ENCODE measurements around the gene DHX36. TPM values are rescaled to one million over a fixed set of nuclear protein-coding genes. Genes with fewer than 3 reads are reported as not detected.
A peak's percentile ranks its signal among the peaks of the same experiment; 100 is the strongest.

DHX36 gene
- total RNA-seq, 1 donor from 2014 or later: 65.5 TPM

DNA sequence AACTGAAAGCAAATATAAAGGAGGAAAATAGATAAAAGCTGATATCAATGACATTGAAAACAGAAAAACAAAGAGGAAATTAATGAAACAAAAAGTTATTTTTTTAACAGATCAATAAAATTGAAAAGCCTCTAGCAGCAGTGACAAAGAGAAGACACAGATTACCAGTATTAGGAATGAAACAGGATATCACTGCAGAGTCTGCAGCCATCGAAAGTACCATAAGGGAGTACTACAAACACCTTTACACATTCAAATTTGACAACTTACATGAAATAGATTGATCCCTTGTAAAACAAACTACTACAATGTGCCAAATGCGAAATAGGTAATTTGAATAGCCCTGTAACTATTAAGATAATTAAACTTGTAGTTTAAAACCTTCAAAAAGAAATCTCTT lies 24.9 kb upstream of the DHX36 start:
- TF ChIP-seq, protein P1, sequence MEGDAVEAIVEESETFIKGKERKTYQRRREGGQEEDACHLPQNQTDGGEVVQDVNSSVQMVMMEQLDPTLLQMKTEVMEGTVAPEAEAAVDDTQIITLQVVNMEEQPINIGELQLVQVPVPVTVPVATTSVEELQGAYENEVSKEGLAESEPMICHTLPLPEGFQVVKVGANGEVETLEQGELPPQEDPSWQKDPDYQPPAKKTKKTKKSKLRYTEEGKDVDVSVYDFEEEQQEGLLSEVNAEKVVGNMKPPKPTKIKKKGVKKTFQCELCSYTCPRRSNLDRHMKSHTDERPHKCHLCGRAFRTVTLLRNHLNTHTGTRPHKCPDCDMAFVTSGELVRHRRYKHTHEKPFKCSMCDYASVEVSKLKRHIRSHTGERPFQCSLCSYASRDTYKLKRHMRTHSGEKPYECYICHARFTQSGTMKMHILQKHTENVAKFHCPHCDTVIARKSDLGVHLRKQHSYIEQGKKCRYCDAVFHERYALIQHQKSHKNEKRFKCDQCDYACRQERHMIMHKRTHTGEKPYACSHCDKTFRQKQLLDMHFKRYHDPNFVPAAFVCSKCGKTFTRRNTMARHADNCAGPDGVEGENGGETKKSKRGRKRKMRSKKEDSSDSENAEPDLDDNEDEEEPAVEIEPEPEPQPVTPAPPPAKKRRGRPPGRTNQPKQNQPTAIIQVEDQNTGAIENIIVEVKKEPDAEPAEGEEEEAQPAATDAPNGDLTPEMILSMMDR (IDR thresholded peaks at IDR 0.05): no peak
- Histone ChIP-seq H3K4me3 (no peak overlapping the region), H3K9me3 (no peaks in the 10 kb centered on the region), H3K27me3 (ENCODE audit: low read depth) (no peaks in the 10 kb centered on the region), H3K27ac (no peak overlapping the region), H3K36me3 (no peaks in the 10 kb centered on the region), H3K4me1 (no peaks in the 10 kb centered on the region)
- DNase-seq: no peak
- ATAC-seq: no peak
- intact Hi-C loops (cut with DNase I): no loop called here

DNA sequence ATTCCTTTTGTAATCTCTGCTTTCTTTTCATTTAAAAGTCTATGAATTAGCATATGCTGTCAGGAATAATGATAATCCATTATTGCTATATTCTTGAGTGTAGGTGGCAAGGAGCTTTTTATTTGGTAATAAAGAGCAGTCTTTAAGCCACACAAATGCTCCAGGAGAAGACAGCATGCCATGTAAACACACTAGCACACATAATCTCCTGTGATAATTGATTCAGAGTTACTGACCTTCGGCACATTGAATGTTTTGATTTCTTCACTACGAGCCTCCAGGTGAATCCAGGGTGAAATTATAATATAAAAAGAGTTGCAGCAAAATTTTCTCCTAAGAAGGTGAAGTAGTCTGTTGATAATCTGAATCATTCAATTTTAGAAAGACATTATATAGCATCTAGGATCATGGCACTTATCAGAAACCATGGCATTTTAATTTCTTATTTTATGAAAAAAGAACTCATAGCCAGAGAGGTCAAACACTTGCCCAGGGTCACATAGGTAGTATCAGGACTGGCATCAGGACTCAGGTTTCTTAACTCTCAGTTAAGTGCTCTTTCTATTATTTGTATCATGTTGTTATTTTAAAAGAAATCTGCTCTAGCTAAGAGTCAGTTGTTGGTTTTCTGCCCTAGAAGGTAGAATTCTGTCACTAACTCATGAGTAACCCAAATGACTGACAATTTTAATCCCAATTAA lies 21.3 kb upstream of the DHX36 start:
- ATAC-seq: no peak
- Histone ChIP-seq H3K36me3 (no peaks in the 10 kb centered on the region), H3K4me3 (no peak overlapping the region), H3K4me1 (no peaks in the 10 kb centered on the region), H3K27ac (no peak overlapping the region), H3K9me3 (no peaks in the 10 kb centered on the region), H3K27me3 (ENCODE audit: low read depth) (no peaks in the 10 kb centered on the region)
- DNase-seq: no peak
- TF ChIP-seq, protein P1 (IDR thresholded peaks at IDR 0.05): no peak
- intact Hi-C loops (cut with DNase I): no loop called here

DNA sequence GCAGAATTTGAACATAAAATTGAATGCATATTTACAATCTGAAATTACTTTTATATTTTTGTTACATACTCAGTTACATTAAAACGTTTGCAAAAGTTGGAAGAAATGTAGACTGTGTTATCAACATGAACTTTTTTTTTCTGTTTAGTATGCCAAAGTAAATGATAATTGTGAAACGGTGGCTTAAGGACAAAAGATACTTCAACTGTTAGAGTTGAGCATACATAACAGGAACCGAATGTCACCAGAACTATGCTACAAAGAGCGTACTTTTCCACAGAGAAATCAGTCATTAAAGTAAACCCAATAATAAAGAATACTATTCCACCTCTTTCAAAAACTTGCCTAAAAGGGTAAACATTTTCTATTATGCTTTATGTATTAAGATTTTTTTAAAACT lies 14.3 kb upstream of the DHX36 start:
- TF ChIP-seq, protein P1 (IDR thresholded peaks at IDR 0.05): no peak
- intact Hi-C loops (cut with DNase I): no loop called here
- no peak for ATAC-seq

DNA sequence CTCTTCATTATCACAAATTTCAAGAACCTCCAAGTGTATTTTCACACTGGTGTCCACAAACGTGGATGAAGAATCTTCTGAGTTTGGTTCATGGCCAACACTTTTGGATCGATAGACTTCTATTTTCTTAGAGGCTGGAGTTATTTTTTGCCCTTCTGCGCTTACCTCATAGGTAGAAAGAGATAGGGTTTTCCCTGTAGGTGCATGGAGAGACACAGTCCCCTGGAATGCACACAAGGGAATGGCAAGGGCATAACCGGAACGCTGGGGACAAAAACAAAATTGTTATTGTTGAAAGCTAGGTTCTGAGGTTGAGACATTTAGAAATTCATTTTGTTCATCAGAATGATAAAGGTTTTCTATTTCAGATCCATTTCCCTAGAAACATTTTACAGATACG lies 13.7 kb upstream of the DHX36 start:
- no peak for DNase-seq
- no peaks in the 10 kb centered on the region for H3K27me3 ChIP-seq (ENCODE audit: low read depth)
- no peak for ATAC-seq
- H3K27ac ChIP-seq: no peak overlapping the region
- H3K4me1 ChIP-seq: no peaks in the 10 kb centered on the region
- H3K36me3 ChIP-seq: no peaks in the 10 kb centered on the region
- TF ChIP-seq, protein P1 (IDR thresholded peaks at IDR 0.05): no peak
- intact Hi-C loops (cut with DNase I): no loop called here
- H3K9me3 ChIP-seq: no peaks in the 10 kb centered on the region
- no peak overlapping the region for H3K4me3 ChIP-seq

More for the DNA sequence above, 14.3 kb upstream of the DHX36 start:
- Histone ChIP-seq H3K9me3 (no peaks in the 10 kb centered on the region), H3K27me3 (ENCODE audit: low read depth) (no peaks in the 10 kb centered on the region), H3K4me3 (no peak overlapping the region), H3K27ac (no peak overlapping the region), H3K36me3 (no peaks in the 10 kb centered on the region), H3K4me1 (no peaks in the 10 kb centered on the region)
- no peak for DNase-seq

DNA sequence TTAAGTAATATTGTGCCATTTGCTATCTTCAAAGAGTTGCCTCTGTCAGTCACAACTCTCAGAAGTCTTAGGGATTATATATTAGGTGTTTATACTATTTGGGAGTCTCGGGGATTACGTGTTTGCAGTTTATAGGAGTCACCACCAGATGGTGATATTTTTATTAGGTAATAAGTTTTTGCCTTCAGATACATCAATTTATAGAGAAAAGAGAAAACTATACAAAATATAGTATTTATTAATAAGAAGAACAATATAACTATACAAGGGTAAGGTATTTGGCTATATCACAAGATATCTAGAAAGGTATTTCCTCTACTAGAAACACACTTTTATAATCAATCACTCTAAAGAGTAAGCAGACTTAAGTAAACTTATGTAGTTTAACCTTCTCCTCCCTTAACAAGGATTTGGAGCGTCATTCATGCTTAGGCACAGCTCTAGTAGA lies 10.7 kb upstream of the DHX36 start:
- intact Hi-C loops (cut with DNase I): no loop called here
- peak in 1 of 2 donors; percentile 55 for ATAC-seq

More for the DNA sequence above, 10.7 kb upstream of the DHX36 start:
- H3K27me3 ChIP-seq (ENCODE audit: low read depth): no peaks in the 10 kb centered on the region
- no peak overlapping the region for H3K4me3 ChIP-seq
- no peak overlapping the region for H3K27ac ChIP-seq
- no peaks in the 10 kb centered on the region for H3K36me3 ChIP-seq
- no peak for DNase-seq
- no peaks in the 10 kb centered on the region for H3K4me1 ChIP-seq
- no peaks in the 10 kb centered on the region for H3K9me3 ChIP-seq
- TF ChIP-seq, protein P1 (IDR thresholded peaks at IDR 0.05): peak; percentile 65
